HG03103 (cell line): Measurements from ENCODE around the gene CTSF.
"Not testable (repeated sequence)": the region's sequence is repeated elsewhere in the genome, so short reads cannot be mapped to it uniquely, and the experiment has no call there.

ENCODE experiments used
- ATAC-seq: cut with Tn5 transposase; IDR thresholded peaks from one replicate; pipeline ENCODE4 v1.9.1; 2021; ENCODE audit warnings: low read depth; ENCODE audit not compliant: unreplicated experiment

CTSF gene

DNA sequence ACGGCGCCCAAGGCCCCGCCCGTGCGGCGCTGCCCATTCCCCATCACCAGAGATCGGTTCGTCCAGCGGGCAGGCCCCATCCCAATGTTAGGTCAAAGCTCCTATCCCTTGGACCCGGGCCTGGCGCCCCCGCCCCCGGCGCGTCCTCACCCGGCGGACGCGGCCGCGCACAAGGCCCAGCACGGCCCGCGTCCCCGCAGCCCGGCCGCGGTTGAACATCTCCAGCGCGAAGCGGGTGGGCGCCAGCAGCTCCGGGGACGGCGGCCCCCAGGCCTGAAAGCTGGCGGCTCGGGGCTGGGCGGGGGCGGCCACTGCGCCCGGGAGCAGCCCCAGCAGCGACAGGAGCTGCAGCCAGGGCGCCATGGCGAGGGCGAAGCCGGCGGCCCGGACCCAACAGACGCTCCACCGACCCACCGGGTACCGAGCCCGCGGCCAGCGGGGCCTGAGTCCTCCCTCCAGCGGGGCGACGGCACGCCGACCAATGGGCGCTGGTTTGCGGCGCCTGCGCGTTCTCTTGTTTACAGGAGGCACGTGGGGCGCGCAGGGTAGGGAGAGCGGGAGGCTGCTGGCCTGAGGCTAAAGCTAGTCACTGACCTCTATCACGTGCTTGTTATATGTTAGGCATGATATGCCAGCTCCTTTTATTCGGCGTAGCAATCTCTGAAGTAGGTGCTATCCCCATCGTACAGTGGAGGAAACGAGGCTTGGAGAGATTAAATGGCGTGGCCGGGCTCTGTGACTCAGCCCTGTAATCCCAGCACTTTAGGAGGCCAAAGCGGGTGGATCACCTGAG is at the start of gene CTSF:
Gene CTSF (minus strand): TSS at position 483 of the 793 bp plus-strand sequence. CDS start 120 bp downstream, at position 363.
- ATAC-seq = no peak

- no peak for ATAC-seq
Measured at GRCh38 chr11:66617155-66617834, 48.9 kb upstream of the CTSF start.

GRCh38 chr11:66616379-66617154 is 48.2 kb upstream of the CTSF start, which contains the start of gene RBM14:
Gene RBM14, plus strand, starts transcription at chr11:66616630. Its CDS starts 91 bp downstream, at chr11:66616721.
- ATAC-seq = peak; percentile 87

DNA sequence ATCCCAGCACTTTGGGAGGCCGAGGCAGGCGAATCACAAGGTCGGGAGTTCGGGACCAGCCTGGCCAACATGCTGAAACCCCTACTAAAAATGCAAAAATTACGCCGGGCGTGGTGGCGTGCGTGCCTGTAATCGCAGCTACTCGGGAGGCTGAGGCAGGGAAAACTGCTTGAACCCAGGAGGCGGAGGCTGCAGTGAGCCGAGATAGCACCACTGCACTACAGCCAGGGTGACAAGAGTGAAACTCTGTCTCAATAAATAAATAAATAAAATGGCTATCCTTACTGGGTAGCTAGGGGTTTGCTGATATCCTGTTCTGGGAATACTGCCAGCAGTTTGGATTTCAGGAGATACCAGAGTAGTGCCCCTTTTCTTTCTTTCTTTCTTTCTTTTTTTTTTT is 45.7 kb upstream of the CTSF start:
- ATAC-seq = no peak

- no peak for ATAC-seq
Measured at GRCh38 chr11:66612458-66612857, 44.1 kb upstream of the CTSF start.

DNA sequence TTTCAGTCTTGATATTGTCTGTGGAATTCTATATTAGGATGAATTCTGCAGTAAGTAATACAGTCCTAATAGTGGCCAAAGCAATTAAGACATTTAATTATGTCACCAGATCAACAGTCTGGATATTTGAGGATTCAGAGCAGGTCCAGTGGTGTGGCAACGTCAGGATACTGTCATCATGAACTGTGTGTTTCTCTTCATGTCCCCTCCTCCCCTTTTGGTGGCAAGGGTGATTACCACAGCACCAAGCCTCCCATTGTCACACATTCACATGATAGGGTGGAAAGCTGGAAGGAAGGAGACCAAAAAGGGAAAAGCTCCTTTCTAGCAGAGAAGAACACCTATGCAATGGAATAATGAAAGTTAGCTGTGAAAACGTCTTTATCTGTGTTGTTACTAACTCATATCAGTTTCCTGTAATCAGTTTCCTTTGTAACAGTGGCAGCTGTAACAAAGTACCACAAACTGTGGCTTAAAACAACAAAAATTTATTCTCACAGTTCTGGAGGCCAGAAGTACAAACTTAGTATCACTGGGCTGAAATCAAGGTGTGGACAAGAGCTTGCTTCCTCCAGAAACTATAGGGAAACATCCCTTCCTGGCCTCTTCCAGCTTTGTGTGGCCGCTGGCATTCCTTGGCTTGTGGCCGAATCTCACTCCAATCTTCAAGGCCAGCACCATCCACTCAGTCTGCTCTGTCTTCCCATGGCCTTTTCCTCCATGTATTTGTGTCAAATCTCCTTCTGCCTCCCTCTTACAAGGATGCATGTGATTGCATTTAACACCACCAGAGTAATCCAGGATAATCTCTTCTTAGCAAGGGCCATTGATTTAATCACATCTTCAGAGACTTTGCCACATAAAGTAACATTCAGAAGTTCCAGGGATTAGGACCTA is 41.6 kb upstream of the CTSF start:
- no peak for ATAC-seq

GRCh38 chr11:66607126-66607834 is 38.9 kb upstream of the CTSF start:
- no peak for ATAC-seq

DNA sequence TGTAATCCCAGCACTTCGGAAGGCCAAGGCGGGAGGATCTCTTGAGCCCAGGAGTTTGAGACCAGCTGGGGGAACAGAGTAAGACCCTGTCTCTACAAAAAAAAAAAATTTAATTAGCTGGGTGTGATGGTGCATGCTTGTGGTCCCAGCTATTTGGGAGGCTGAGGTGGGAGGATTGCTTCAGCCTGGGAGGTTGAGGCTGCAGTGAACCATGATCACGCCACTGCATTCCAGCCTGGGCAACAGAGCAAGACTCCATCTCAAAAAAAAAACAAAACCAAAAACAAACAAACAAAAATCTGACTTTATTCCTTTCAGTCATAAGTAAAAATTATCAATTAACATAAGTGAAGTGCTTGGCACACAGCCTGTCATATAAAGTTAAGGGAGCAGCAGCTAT is 38.2 kb upstream of the CTSF start:
- ATAC-seq = not testable (repeated sequence)

GRCh38 chr11:66604155-66604554 is 35.7 kb upstream of the CTSF start:
- no peak for ATAC-seq

DNA sequence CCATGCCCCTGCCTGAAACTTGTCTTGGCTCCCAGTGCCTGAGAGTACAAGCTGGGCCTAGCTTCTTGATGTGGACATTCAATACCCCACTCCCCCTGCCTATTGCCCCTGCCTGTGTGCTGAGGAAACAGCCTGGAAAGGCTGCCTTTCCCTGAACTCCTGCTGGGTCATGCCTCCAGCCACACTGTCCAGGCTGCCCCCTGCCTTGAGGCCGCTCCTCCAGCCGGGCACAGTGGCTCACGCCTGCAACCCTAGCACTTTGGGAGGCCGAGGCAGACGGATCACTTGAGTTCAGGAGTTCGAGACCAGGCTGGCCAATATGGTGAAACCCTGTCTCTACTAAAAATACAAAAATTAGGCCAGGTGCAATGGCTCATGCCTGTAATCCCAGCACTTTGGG is 34.7 kb upstream of the CTSF start:
- no peak for ATAC-seq

- no peak for ATAC-seq
Measured at GRCh38 chr11:66600631-66601233, 32.3 kb upstream of the CTSF start.

DNA sequence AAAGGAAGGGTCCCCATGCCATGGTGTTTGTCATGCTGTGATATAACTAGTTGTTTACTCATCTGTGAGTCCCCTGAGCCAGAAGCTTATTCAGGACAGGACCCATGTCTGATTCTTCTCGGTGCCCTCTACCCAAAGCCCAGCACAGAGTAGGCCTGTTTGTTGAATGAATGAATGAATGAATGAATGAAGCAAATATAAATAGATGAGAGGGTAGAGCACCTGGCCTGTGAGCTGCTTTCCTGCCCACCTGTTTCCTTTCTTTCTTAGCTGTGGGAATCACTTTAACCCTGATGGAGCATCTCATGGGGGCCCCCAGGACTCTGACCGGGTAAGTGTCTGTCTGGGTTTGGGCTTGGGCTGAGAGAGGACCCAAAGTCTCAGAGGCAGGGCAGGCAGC is 31.8 kb upstream of the CTSF start:
- no peak for ATAC-seq

DNA sequence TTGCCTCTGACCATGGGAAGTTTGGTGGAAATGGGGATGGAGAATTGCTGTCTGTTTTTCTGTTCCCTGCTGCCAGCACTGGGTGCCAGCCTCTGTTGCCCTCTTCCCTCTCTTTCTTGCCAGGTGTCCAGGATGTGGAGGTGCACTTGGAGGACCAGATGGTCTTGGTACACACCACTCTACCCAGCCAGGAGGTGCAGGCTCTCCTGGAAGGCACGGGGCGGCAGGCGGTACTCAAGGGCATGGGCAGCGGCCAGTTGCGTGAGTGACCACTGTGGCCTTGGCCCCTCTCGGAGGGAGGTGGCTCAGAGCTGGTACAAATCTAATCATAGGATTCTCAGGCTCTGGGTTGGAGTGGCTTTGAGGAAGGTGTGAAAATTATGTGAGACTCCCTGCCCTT is 30.6 kb upstream of the CTSF start:
- ATAC-seq = no peak

GRCh38 chr11:66595245-66595904 is 27.0 kb upstream of the CTSF start:
- ATAC-seq = no peak

DNA sequence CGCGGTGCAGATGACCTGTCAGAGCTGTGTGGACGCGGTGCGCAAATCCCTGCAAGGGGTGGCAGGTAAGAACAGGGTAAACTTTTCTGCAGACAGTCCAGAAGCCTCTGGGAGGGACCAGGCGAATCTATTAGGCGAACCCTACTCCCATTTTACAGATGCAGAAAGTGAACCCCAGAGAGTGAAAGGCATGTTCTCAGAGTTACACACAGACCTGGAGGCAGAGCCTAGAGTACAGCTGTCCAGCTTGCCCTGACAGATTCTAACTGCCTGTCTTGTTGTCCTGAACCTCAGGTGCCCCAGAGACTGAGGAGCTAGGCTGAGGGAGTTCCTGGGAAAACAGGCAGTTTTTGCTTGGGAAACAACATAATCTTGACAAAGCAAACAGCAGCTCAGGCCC is 25.2 kb upstream of the CTSF start:
- ATAC-seq = no peak

- no peak for ATAC-seq
Measured at GRCh38 chr11:66593303-66593635, 24.9 kb upstream of the CTSF start.

GRCh38 chr11:66592457-66593302 is 24.3 kb upstream of the CTSF start, which contains the start of the genes CCDC87 and CCS:
Gene CCDC87, minus strand, starts transcription at chr11:66593063. Its CDS starts 48 bp downstream, at chr11:66593015.
Gene CCS, plus strand, starts transcription at chr11:66593185. Its CDS starts 77 bp downstream, at chr11:66593262.
- peak; percentile 90 for ATAC-seq

GRCh38 chr11:66591175-66591574 is 22.8 kb upstream of the CTSF start:
- ATAC-seq = no peak
